Testis (tissue), 3 donors: ENCODE results near the gene SLC35D1. TPM values are rescaled to one million over a fixed set of nuclear protein-coding genes. Genes with fewer than 3 reads are reported as not detected.
"Not testable (repeated sequence)": the region's sequence is repeated elsewhere in the genome, so short reads cannot be mapped to it uniquely, and the experiment has no call there.

Experiments
- DNase-seq: peaks from one replicate; pipeline ENCODE4 v3.0.0-alpha.2; 2019
- H3K27ac ChIP-seq, 2 donors: fragments of 200-600 bp; sonication (generic); one replicate each; pipeline ENCODE4 v1.5.1; 2019
- H3K27me3 ChIP-seq: fragments of 200-600 bp; sonication (generic); one replicate; pipeline ENCODE4 v1.5.1; 2019
- H3K36me3 ChIP-seq: fragments of 200-600 bp; sonication (generic); one replicate; pipeline ENCODE4 v1.5.1; 2017; ENCODE audit warnings: low read depth; ENCODE audit errors: missing control alignments
- H3K4me1 ChIP-seq: fragments of 200-600 bp; sonication (generic); one replicate; pipeline ENCODE4 v1.5.1; 2019
- H3K4me3 ChIP-seq, 2 donors: fragments of 200-600 bp; sonication (generic); one replicate each; pipeline ENCODE4 v1.5.1; 2017 to 2019
- H3K9me3 ChIP-seq: fragments of 200-600 bp; sonication (generic); one replicate; pipeline ENCODE4 v1.5.1; 2017
- POLR2A ChIP-seq: fragments of 450-650 bp; IDR thresholded peaks from one replicate; pipeline ENCODE4 v1.6.1; 2017; ENCODE audit warnings: antibody characterized with exemption, mild to moderate bottlenecking, moderate library complexity
- WGBS, 2 donors: methylation state at CpG; one replicate each; pipeline ENCODE4 v1.1.5; 2018; 5-methylcytosine and 5-hydroxymethylcytosine counted together
- intact Hi-C: fragments of 100-400 bp; cut with DNase I; formaldehyde crosslinking; loops from one replicate; pipeline ENCODE4 v1.15.1; 2023; ENCODE audit warnings: low total_unique reads
- polyA plus RNA-seq: library from polyadenylated mRNA; stranded (reverse); fragments of 350-450 nt; fragmentation: Illumina TruSeq; extraction: RNeasy Lipid Tissue Mini Kit (QIAGEN cat#74804); gene quantifications from one replicate; pipeline ENCODE4 v1.2.3, GENCODE V29; 2014; ENCODE audit warnings: low read depth, low replicate concordance; ENCODE audit not compliant: insufficient read depth
- total RNA-seq, 2 donors: library from RNA; depleted of rRNA; stranded (reverse); fragments of >200 nt; gene quantifications; one replicate each; pipeline ENCODE4 v1.2.3, GENCODE V29; 2016
- TF ChIP-seq, protein P1 (sequence below), 3 experiments: fragments of 450-650 bp in 2 of 3; fragments of 200-600 bp in 1 of 3; sonication (generic) in 1 of 3; IDR thresholded peaks; one replicate each; pipeline ENCODE4 v1.5.1; 2016 to 2019; ENCODE audit warnings: antibody characterized with exemption in 3 of 3, mild to moderate bottlenecking in 2 of 3, moderate library complexity in 1 of 3

SLC35D1 gene
- total and polyA plus RNA-seq, 3 donors from 2014 or later = 11.3 to 17.2 (median 15.5) TPM

DNA sequence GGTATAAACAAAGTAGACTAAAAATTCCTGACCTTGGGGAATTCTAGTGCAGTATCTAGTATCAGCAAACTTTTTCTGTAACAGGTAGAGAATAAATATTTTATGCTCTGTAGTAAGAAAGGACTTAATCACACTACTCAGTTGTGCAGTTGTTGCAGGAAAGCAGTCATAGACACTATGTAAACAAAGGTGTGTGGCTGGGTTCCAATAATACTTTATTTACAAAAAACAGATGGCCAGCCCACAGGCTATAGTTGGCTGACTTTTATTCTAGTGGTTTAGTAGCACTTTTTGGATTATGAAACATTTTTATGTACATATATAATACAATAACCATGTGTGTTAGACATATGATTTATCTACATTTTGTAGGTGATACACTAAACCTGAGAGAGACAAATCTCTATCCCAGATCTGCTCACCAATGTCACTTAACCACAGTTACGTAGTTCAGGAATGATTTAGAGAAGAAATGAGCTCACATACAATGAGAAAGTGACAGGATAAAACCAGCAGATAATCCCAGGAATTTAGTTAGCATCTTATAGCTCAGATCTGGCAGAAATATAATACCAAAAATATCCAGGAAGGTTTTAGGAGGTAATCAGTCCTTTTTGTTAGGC is 73.1 kb downstream of the SLC35D1 start:
- Histone ChIP-seq H3K4me1 (no peaks in the 10 kb centered on the region), H3K4me3 (no peak overlapping the region), H3K27me3 (no peaks in the 10 kb centered on the region), H3K27ac (peak overlapping the region in 1 of 2 donors; percentile 14), H3K36me3 (no peaks in the 10 kb centered on the region), H3K9me3 (no peaks in the 10 kb centered on the region)
- intact Hi-C loops = no loop called here
- no peak for TF ChIP-seq POLR2A
- TF ChIP-seq, protein P1, sequence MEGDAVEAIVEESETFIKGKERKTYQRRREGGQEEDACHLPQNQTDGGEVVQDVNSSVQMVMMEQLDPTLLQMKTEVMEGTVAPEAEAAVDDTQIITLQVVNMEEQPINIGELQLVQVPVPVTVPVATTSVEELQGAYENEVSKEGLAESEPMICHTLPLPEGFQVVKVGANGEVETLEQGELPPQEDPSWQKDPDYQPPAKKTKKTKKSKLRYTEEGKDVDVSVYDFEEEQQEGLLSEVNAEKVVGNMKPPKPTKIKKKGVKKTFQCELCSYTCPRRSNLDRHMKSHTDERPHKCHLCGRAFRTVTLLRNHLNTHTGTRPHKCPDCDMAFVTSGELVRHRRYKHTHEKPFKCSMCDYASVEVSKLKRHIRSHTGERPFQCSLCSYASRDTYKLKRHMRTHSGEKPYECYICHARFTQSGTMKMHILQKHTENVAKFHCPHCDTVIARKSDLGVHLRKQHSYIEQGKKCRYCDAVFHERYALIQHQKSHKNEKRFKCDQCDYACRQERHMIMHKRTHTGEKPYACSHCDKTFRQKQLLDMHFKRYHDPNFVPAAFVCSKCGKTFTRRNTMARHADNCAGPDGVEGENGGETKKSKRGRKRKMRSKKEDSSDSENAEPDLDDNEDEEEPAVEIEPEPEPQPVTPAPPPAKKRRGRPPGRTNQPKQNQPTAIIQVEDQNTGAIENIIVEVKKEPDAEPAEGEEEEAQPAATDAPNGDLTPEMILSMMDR (IDR thresholded peaks at IDR 0.05) = no peak
- 65 to 88% methylated on average over 1 of the region's 1 CpG for WGBS, 2 donors
- DNase-seq = no peak

DNA sequence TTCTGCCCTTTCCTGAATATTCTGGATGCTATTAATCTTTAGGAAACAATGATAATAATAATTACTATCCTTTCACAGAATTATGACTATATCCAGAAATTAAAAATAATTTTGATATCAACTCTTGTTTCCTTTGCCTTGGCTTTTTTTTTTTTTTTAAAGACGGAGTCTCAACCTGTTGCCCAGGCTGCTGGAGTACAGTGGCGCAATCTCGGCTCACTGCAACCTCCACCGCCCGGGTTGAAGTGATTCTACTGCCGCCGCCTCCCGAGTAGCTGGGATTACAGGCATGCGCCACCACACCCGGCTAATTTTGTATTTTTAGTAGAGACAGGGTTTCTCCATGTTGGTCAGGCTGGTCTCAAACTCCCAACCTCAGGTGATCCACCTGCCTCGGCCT is 74.3 kb downstream of the SLC35D1 start:
- DNase-seq, intact Hi-C loops, H3K4me3 ChIP-seq, H3K4me1 ChIP-seq, H3K27me3 ChIP-seq, H3K9me3 ChIP-seq, H3K36me3 ChIP-seq, H3K27ac ChIP-seq: not testable (repeated sequence)
- 96 to 97% methylated on average over 11 of the region's 11 CpGs for WGBS, 2 donors

- no peaks in the 10 kb centered on the region for H3K36me3 ChIP-seq
- H3K9me3 ChIP-seq = no peaks in the 10 kb centered on the region
- no peaks in the 10 kb centered on the region for H3K4me1 ChIP-seq
- no peak overlapping the region for H3K4me3 ChIP-seq
- intact Hi-C loops = no loop called here
- DNase-seq = no peak
- TF ChIP-seq, protein P1 (IDR thresholded peaks at IDR 0.05) = no peak
- TF ChIP-seq POLR2A = no peak
- H3K27ac ChIP-seq = no peak overlapping the region
- no peaks in the 10 kb centered on the region for H3K27me3 ChIP-seq
Observed at GRCh38 chr1:66978201-66978600, 75.7 kb downstream of the SLC35D1 start.

- Histone ChIP-seq H3K9me3 (no peaks in the 10 kb centered on the region), H3K36me3 (no peaks in the 10 kb centered on the region), H3K4me3 (no peak overlapping the region), H3K27me3 (no peaks in the 10 kb centered on the region), H3K27ac (no peak overlapping the region), H3K4me1 (no peaks in the 10 kb centered on the region)
- no peak for DNase-seq
- WGBS, 2 donors = 66 to 92% methylated on average over 3 of the region's 3 CpGs
- intact Hi-C loops = no loop called here
- TF ChIP-seq POLR2A = no peak
- TF ChIP-seq, protein P1 (IDR thresholded peaks at IDR 0.05) = no peak
Observed at GRCh38 chr1:66968574-66968973, 85.4 kb downstream of the SLC35D1 start.

GRCh38 chr1:66966188-66966873 is 87.6 kb downstream of the SLC35D1 start:
- H3K27me3 ChIP-seq, H3K4me1 ChIP-seq, intact Hi-C loops, H3K36me3 ChIP-seq, H3K27ac ChIP-seq, DNase-seq, H3K9me3 ChIP-seq, H3K4me3 ChIP-seq: not testable (repeated sequence)
- WGBS, 2 donors = 93 to 95% methylated on average over 5 to 7 of the region's 7 CpGs

GRCh38 chr1:66957938-66958337 is 96.0 kb downstream of the SLC35D1 start:
- intact Hi-C loops = no loop called here
- TF ChIP-seq, protein P1 (IDR thresholded peaks at IDR 0.05) = no peak
- no peak for TF ChIP-seq POLR2A
- H3K36me3 ChIP-seq = no peaks in the 10 kb centered on the region

More at GRCh38 chr1:66957938-66958337, 96.0 kb downstream of the SLC35D1 start:
- no peaks in the 10 kb centered on the region for H3K9me3 ChIP-seq
- H3K4me3 ChIP-seq = no peak overlapping the region
- no peak for DNase-seq
- no peaks in the 10 kb centered on the region for H3K4me1 ChIP-seq
- 91 to 95% methylated on average over 3 of the region's 3 CpGs for WGBS, 2 donors
- no peak overlapping the region for H3K27ac ChIP-seq
- no peaks in the 10 kb centered on the region for H3K27me3 ChIP-seq
